Endodermal cell (in vitro differentiated cells): Measurements from ENCODE around the gene KIF18B. TPM values are rescaled to one million over a fixed set of nuclear protein-coding genes. Genes with fewer than 3 reads are reported as not detected.
A peak's percentile ranks its signal among the peaks of the same experiment; 100 is the strongest.

ENCODE experiments used
- DNase-seq: peaks from one replicate; pipeline ENCODE4 v3.0.0-alpha.2; 2017
- H3K27ac ChIP-seq: 2 replicates; pipeline ENCODE4 v1.5.1; 2013; ENCODE audit warnings: mild to moderate bottlenecking, low read depth, low read length, moderate library complexity
- H3K27me3 ChIP-seq: 2 replicates; pipeline ENCODE4 v1.6.1; 2013; ENCODE audit warnings: mild to moderate bottlenecking, low read length, moderate library complexity; ENCODE audit not compliant: insufficient read depth, control insufficient read depth, poor library complexity, severe bottlenecking
- H3K36me3 ChIP-seq: 2 replicates; pipeline ENCODE4 v1.7.0; 2013; ENCODE audit warnings: mild to moderate bottlenecking, low read length, moderate library complexity; ENCODE audit not compliant: control insufficient read depth, insufficient read depth
- H3K4me1 ChIP-seq: one replicate; pipeline ENCODE4 v1.7.0; 2013; ENCODE audit warnings: low read length; ENCODE audit not compliant: control insufficient read depth, insufficient read depth
- H3K4me3 ChIP-seq: 2 replicates; pipeline ENCODE4 v1.5.1; 2013; ENCODE audit warnings: mild to moderate bottlenecking, low read length, moderate library complexity
- H3K9ac ChIP-seq: 2 replicates; pipeline ENCODE4 v1.6.1; 2013; ENCODE audit warnings: mild to moderate bottlenecking, low read length, moderate library complexity; ENCODE audit not compliant: poor library complexity, severe bottlenecking; ENCODE audit errors: extremely low read depth
- H3K9me3 ChIP-seq: 2 replicates; pipeline ENCODE4 v1.6.1; 2013; ENCODE audit warnings: mild to moderate bottlenecking, low read length, moderate library complexity; ENCODE audit not compliant: control insufficient read depth
- H3K27ac Mint-ChIP-seq: 2 replicates; pipeline ENCODE4 v1.8.0; 2020; ENCODE audit warnings: mixed read lengths
- H3K27me3 Mint-ChIP-seq: 2 replicates; pipeline ENCODE4 v1.8.0; 2021; ENCODE audit warnings: mild to moderate bottlenecking, mixed read lengths; ENCODE audit not compliant: insufficient read depth
- H3K36me3 Mint-ChIP-seq: 2 replicates; pipeline ENCODE4 v1.8.0; 2020; ENCODE audit warnings: low read depth, mixed read lengths
- H3K4me1 Mint-ChIP-seq: 2 replicates; pipeline ENCODE4 v1.8.0; 2020; ENCODE audit warnings: mixed read lengths
- H3K4me3 Mint-ChIP-seq: 2 replicates; pipeline ENCODE4 v1.8.0; 2020; ENCODE audit warnings: mild to moderate bottlenecking, moderate library complexity, mixed read lengths
- H3K9me3 Mint-ChIP-seq: 2 replicates; pipeline ENCODE4 v1.8.0; 2020; ENCODE audit warnings: mild to moderate bottlenecking, mixed read lengths
- WGBS, 2 experiments: methylation state at CpG; one replicate each; pipeline versions ENCODE4 v1.1.5 to v1.1.7; 2013; ENCODE audit warnings: missing lambda C conversion rate in 2 of 2, mixed read lengths in 1 of 2; ENCODE audit not compliant: insufficient coverage in 1 of 2, insufficient read length in 1 of 2; 5-methylcytosine and 5-hydroxymethylcytosine counted together
- total RNA-seq, 2 donors: library from RNA; stranded (reverse); fragmentation: NEBNext Ultra II Directional in 1 of 2; extraction: Animal tissue kit (Norgen Biotek cat#: 25700) in 1 of 2; gene quantifications; 2 replicates in 1 of 2; 3 replicates in 1 of 2; pipeline ENCODE4 v1.2.1, GENCODE V29; 2021
- TF ChIP-seq, protein P1 (sequence below): fragments of 200-600 bp; sonication (generic); conservative IDR thresholded peaks from 2 replicates; pipeline ENCODE4 v1.5.0; 2021; ENCODE audit warnings: antibody characterized with exemption, mild to moderate bottlenecking

KIF18B gene
- total RNA-seq, 2 donors from 2014 or later, result 43.5 to 64.7 TPM

GRCh38 chr17:44992242-44992939 is 44.8 kb upstream of the KIF18B start:
- H3K4me3 Mint-ChIP-seq, result no peak overlapping the region
- H3K9ac ChIP-seq, result no peak overlapping the region
- no peaks in the 10 kb centered on the region for H3K4me1 ChIP-seq
- no peak for DNase-seq
- no peak overlapping the region for H3K27ac ChIP-seq
- TF ChIP-seq, protein P1, sequence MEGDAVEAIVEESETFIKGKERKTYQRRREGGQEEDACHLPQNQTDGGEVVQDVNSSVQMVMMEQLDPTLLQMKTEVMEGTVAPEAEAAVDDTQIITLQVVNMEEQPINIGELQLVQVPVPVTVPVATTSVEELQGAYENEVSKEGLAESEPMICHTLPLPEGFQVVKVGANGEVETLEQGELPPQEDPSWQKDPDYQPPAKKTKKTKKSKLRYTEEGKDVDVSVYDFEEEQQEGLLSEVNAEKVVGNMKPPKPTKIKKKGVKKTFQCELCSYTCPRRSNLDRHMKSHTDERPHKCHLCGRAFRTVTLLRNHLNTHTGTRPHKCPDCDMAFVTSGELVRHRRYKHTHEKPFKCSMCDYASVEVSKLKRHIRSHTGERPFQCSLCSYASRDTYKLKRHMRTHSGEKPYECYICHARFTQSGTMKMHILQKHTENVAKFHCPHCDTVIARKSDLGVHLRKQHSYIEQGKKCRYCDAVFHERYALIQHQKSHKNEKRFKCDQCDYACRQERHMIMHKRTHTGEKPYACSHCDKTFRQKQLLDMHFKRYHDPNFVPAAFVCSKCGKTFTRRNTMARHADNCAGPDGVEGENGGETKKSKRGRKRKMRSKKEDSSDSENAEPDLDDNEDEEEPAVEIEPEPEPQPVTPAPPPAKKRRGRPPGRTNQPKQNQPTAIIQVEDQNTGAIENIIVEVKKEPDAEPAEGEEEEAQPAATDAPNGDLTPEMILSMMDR, result no peak
- H3K36me3 Mint-ChIP-seq, result no peaks in the 10 kb centered on the region
- 87 to 89% methylated on average over 5 of the region's 5 CpGs for WGBS, 2 experiments
- no peaks in the 10 kb centered on the region for H3K27me3 ChIP-seq
- H3K9me3 ChIP-seq, result no peaks in the 10 kb centered on the region
- no peaks in the 10 kb centered on the region for H3K36me3 ChIP-seq
- H3K4me1 Mint-ChIP-seq, result peaks cover 12% of the 10 kb centered on the region
- no peak overlapping the region for H3K4me3 ChIP-seq
- H3K27ac Mint-ChIP-seq, result no peak overlapping the region
- no peaks in the 10 kb centered on the region for H3K9me3 Mint-ChIP-seq
- H3K27me3 Mint-ChIP-seq, result peaks cover 8% of the 10 kb centered on the region

DNA sequence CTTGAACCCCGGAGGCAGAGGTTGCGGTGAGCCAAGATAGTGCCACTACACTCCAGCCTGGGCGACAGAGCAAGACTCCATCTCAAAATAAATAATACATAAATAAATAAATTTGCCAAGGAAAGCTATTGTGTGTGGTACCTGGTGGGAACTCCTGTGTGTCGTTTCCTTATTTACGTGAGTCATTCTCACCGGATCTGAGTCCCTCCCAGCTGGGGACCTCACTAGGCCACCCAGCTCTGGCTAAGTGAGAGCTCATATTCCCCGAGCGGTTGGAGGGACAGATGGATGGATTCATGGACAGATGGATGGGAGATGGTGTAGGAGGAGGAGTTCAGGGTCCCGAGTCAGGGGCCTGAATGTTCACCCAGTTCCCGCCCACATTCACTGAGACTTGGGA is 43.4 kb upstream of the KIF18B start:
- no peak overlapping the region for H3K27ac ChIP-seq
- H3K4me1 ChIP-seq, result peaks cover 3% of the 10 kb centered on the region
- Mint-ChIP-seq H3K9me3 (no peaks in the 10 kb centered on the region), H3K4me1 (peaks cover 14% of the 10 kb centered on the region), H3K4me3 (no peak overlapping the region), H3K36me3 (no peaks in the 10 kb centered on the region), H3K27ac (no peak overlapping the region), H3K27me3 (peaks cover 2% of the 10 kb centered on the region)
- no peaks in the 10 kb centered on the region for H3K27me3 ChIP-seq
- 72 to 84% methylated on average over 4 to 8 of the region's 10 CpGs for WGBS, 2 experiments
- no peak overlapping the region for H3K4me3 ChIP-seq
- H3K36me3 ChIP-seq, result no peaks in the 10 kb centered on the region
- H3K9me3 ChIP-seq, result no peaks in the 10 kb centered on the region
- H3K9ac ChIP-seq, result no peak overlapping the region
- DNase-seq, result no peak
- TF ChIP-seq, protein P1, result no peak

- Mint-ChIP-seq H3K4me3 (no peak overlapping the region), H3K36me3 (no peaks in the 10 kb centered on the region), H3K9me3 (no peaks in the 10 kb centered on the region), H3K4me1 (peaks cover 14% of the 10 kb centered on the region), H3K27me3 (peaks cover 5% of the 10 kb centered on the region), H3K27ac (no peak overlapping the region)
- Histone ChIP-seq H3K4me3 (no peak overlapping the region), H3K9ac (no peak overlapping the region), H3K4me1 (peaks cover 3% of the 10 kb centered on the region), H3K36me3 (no peaks in the 10 kb centered on the region), H3K9me3 (no peaks in the 10 kb centered on the region), H3K27ac (no peak overlapping the region), H3K27me3 (no peaks in the 10 kb centered on the region)
- DNase-seq, result peak; percentile 39
- TF ChIP-seq, protein P1, result no peak
- WGBS, 2 experiments, result 90 to 96% methylated on average over 13 to 17 of the region's 17 CpGs
Measured at GRCh38 chr17:44989552-44990138, 42.1 kb upstream of the KIF18B start.
